Stimulated activated naive CD4-positive, alpha-beta T cell treated with Interleukin-2 at 50 U/mL for 16 hours (primary cell): ENCODE data around the gene DOCK2.

Source experiments
- DNase-seq: peaks from one replicate; lab custom pipeline; 2025; lab: John Stamatoyannopoulos, UW

Gene DOCK2

DNA sequence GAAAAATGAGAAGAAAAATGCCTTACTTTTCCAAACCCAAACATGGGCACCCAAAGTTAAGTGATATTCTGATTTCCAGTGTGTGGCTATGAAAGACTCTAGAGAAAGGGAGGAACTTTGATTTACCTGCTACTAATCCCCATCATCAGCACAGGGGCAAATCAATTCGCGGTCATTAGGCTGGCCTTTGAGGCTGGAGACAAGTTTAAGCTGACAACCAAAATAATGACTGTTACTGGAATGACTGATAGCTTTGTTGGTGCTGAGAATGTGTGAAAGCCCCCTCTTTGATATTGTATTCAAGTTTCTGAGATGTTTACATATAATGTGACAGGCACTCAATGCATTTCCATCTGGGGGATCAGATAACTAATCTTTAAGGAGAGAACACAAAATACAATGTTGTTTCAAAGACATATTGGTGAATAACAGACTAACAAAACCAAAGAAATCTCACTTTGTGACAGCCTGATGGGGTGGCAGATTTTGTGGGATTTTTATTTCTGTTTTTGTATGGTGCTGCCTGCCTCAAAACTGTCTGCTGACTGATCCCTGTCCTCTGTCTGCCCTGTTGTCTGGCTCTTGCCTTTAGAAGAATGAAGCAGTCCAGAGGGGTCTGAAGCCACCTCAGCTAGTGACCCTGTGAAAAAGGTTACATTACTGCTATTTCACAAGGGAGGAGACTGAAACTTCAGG, 355.9 kb downstream of the DOCK2 start:
- DNase-seq, result no peak

DNA sequence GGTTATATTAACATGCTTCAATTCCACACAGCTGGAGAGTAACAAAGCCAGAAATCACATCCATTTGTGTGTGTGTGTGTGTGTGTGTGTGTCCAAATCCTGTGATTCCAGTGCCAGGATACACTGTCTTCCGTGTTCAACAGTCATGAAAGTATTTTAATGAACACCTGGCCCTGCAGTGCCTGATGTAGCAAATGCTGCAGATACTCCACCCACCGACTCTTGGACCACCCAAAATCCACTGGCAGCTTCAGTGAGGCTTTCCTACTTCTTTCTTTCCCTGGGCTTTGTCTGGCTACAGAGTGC, 356.4 kb downstream of the DOCK2 start:
- DNase-seq, result no peak

DNA sequence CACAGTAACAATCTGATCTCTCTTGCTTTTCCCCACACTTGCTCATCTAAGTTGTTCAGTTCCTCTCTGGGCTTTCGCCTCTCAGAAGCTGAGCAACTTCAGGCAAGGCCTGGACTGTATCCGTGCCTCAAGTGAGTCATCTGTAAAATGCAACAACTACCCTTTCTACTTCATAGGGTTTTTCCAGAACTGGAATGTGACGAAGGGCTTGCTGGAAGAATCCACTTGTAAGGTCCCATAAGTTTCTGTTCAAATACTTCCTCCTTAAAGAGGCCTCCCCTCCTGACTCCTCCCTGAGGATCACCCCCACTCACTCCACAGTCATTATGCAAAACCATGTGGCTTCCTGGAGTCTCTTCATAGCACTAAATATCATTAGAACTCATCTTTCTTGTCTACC, 360.7 kb downstream of the DOCK2 start:
- DNase-seq, result no peak

DNA sequence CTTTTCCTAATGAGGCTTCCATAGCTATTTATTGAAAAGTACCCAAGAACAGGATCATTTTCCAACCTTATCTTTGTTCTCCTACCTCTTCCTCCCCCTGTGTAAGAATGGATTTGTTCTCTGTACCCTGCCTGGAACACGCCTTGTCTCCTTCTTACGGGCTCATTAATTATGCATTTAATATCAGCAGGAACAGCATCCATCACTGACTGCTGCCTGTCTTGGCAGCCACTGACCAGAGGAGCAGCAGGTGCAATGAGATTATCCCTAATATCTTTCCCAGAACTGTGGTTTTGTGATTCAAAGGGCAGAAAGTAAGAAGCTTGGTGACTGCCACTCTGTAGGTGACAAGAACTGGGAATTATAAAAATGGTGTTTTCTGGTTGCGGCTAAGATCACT, 362.5 kb downstream of the DOCK2 start:
- no peak for DNase-seq

DNA sequence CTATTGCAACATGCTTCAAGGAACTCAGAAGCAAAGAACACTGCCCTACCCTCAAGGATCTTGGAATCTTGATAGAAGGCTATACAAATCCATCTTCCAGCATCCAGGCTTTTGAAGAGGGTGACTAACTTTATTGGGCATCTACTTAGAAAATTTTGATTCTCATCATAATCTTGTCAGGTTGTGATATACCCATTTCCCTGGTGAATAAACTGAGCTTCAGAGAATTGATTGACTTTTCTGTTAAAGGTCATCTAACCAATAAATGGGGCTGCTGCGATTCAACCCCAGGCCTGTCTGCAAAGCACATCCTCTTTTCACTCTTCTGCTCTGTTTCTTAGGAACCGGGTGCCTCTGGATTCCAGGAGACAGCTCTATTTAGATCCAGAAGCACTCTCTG, 363.1 kb downstream of the DOCK2 start:
- DNase-seq, result no peak

DNA sequence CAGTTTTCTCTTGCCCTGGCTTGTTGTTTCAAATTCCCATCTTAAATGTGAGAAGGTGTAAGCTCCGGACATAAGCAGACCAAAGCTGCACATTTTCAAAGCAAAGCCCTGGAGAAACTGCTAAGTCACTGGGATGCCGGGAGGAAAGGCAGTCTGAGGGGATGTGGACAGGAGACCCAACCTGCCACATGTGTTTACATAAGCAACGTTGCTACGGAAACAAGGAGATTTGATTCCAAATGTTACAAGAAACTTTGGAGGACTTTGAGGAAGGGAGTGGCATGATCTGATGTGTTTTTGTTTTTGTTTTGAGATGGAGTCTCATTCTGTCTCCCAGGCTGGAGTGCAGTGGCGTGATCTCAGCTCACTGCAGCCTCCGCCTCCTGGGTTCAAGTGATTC, 368.9 kb downstream of the DOCK2 start:
- DNase-seq, result no peak

DNA sequence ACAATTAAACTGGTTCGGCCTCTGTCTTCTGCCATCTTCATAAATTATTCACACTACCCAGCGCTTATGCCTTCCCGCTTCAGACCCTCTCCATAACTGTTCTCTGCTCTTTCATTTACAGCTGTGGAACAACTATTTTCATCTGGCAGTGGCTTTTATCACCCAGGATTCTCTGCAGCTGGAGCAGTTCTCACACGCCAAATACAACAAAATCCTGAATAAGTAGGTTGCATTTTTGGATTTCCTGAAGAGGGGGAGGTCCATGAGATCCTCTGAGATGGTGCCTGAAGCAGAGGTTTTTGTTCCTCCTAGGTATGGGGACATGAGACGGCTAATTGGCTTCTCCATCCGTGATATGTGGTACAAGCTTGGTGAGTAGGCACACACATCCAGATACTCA, 371.3 kb downstream of the DOCK2 start:
- no peak for DNase-seq

DNA sequence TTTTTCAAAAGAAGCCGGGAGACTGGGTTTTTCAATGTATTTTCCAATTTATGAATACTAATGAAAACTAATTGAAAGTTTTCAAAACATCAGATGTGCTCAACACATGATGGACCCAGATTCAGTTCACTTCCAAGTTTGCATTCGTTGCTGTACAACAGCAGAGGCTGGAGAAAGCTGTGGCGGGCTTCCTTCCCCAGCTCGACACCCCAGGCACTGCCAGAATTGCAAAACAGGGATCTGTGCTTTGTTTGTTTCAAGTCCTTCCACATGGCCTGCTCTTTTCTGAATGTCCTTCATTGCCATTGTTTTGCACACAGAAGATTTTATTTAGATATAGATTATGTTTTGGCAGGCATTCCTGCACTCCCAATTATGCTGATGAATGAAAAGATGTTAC, 373.5 kb downstream of the DOCK2 start:
- DNase-seq, result no peak

DNA sequence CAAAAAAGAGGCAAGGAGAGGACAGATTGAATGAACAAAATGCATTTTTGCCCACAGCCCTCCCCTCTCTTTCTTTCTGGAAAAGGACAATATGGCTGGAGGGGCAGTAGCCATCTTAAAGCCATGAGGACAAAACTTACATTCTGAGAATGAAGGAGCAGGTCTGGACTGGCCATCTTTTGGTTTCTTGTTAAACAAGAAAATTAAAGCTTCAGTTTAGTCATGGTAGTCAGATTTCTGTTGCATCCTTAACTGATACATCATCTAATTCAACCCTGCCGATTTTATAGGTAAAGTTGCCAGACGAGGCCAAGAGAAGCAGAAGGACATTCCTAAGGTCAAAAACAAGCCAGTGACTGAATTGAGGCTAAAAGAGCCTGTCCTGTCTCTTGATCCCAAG, 374.7 kb downstream of the DOCK2 start:
- DNase-seq, result no peak

DNA sequence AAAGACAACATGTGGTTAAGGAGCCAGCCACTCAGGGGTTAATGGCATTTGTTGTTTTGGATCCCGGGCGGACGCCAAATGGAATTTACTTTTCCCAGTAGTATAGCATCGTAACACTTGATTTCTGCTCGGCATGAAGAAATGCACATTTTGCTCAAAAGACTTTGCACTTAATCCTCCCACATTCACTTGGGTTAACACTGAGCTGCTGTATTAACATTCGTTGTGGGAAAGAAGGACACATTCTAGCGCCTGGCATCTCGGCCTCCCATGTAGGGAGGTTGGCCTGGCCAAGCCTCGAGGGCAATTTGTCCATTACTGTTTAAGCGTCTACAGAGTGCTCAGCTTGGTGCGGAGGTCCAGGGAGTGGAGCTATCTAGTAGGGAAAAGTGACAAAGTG, 375.5 kb downstream of the DOCK2 start:
- DNase-seq, result no peak

DNA sequence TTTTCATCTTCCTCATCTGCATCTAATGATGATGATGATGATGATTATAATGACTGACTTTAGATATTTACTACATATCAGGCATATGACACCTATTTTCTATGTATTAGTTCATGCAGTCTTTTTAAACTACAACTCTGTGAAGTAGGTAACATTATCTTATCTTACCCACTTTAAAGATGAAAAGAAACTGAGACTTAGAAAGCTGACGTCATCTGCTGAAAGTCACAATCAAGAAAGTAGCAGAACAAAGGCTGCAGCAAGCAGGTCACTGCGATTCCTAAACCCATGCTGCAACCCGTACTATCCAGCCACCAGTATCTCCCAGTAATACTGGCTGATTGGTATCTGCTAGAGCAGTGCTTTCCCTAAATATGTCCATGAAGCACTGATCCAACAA, 383.3 kb downstream of the DOCK2 start:
- no peak for DNase-seq

DNA sequence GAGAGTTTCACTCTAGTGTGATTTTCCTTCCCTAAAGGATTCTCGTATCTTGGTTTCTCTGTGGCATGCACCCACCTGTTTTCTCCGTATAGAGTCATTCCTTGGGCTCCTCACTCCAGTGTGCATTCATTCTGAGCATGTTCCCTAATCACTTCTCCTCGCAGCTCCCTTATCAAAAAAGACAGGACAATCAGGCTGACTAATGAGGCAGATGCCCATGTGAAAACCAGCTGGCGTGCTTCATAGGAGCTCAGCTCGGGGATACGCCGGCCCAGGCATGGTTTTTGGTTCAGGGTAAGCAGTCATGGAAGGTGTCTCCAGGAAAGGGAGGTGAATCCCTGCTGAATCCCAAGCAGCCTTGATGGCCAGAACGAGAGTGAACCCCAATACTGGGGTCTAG, 384.4 kb downstream of the DOCK2 start:
- DNase-seq, result no peak

DNA sequence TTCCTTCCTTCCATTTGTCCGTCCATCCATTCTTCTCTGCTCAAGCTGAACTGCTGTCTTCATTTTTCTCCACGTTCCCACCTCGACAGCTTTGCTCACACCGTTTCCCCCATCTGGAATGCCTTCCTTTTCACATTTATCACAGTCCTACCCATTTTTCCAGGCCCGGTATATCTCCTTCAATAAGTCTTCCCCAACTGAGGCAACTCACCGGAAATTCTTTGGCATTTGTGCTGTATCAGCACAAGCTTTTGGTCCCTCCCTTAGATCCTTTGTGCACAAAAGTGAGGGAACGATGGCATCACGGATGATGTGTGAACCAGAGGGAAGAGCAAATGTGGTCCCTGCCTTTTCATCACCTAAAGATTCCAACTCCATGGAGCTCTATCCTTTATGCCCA, 388.8 kb downstream of the DOCK2 start:
- DNase-seq, result no peak

DNA sequence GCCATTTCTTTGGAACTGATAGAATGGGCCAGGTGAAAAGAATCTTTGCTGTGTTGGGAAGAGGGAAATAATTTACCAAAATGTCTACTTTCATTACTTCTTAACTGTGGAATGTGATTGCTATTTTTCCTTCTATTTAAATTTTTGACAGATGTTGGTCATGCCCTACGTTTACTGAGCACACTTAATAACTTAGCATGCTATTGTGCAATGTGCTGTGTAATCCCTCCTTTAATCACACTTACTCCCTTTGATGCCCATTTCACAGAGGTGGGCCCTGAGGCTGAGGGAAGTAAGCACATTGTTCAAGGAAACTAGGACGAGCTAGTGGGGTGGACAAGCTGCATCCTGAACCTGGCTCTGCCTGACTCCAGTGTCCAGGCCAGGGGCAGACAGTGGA, 391.0 kb downstream of the DOCK2 start:
- DNase-seq, result no peak

DNA sequence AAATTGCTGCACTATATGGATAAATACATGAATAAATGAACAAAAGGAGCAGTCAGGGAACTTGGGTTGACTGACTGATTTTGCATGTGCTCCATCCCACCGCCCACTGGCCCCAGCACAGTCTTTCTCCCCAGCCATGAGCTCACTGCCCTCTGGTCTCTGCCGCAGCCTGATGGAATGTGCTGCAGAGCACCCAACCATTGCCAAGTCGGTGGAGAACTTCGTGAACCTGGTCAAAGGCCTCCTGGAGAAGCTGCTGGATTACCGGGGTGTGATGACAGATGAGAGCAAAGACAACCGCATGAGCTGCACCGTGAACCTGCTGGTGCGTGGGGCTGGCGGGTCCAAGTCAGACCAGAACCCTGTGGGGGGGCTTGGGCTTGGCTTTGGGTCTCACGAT, 397.2 kb downstream of the DOCK2 start:
- no peak for DNase-seq

DNA sequence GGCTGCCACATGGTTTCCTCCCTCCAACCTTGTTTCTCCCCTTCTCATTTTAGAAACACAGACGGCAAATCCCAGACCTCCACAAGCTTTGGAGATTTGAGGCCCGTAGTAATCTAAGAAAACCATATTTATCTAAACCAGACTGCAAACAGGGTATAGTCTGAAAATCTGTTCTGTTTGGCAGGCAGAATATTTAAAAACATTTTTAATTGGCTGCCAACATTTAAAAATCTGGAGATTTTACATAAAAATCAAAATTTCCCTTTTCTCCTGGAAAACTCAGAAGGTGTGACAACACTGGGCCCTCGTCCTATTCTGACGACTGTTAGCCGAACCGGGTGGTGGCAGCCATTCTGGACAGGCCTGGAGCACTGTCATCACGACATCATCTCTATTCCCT, 401.2 kb downstream of the DOCK2 start:
- DNase-seq, result no peak

DNA sequence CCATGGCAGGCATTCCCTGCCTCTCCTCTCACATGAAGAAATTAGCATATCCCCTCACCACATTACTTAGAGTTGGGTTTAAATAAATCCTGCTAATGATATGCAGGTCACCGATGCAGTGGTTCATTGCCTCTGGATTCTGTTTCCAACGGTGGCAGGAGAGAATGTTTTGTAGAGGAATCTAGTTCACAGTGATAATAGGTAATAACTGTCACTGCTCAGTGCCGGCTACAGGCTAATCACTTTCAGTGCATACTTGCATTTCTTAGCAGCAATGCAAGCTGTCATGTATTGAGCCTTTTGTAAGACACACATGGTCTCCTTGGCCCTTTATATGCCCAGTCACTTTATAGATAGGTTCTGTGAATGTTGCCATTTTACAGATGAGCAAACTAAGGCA, 402.8 kb downstream of the DOCK2 start:
- DNase-seq, result no peak

DNA sequence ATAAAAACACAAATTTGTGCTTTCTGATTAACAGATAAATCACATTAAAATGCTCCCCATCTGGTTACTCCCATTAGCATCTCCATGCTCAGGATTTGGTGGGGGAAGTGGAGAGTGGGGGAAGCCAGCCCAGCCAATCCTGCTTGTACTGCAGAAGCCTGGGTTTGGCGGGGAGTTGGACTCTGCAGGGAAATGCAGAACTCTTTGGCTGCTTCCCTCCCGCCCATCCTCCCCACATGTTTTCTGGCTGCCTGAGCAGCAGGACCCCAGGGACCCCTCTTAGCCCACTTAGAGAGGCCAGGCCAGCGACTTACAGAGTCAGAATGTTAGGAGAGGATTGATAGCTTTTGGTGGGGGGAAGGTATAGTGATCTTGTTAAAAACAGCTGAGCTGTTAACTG, 409.2 kb downstream of the DOCK2 start:
- DNase-seq, result no peak

DNA sequence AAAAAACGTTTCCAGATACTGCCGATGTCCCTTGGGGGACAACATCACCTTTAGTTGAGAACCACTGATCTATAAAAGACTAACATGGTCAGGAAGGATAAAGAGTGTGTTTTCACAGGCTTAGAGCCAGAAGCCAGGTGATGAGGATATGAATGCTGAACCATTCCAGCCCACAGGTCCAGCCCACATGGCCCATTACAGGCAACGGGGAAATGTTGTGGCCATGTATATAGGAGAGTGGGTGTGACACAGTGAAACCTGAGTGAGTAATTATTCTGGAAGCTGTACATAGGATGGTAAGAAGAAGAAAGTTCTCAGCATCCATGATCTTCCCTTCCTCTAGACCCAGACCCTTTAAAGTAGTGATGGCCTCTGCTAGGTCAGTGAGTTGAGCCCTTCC, 412.6 kb downstream of the DOCK2 start:
- DNase-seq, result no peak

DNA sequence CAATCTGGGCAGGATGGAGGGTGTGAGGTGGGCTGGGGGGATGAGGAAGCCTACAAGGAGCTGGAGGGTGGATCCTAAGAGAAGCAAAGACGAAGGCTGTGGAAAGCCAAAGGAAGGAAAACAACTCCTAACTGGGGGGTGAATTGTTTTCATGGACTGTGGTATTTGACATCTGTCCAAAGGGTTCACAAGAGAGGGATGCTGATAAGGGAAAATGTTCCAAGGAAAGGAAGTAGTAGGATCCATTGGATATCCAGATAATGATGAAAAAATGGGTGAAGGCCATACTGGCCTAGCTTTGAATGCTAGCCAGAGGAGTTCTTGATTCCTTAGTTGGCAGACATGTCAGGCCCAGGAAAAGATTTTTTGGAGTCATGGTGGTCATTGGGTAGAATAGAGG, 416.8 kb downstream of the DOCK2 start:
- no peak for DNase-seq

DNA sequence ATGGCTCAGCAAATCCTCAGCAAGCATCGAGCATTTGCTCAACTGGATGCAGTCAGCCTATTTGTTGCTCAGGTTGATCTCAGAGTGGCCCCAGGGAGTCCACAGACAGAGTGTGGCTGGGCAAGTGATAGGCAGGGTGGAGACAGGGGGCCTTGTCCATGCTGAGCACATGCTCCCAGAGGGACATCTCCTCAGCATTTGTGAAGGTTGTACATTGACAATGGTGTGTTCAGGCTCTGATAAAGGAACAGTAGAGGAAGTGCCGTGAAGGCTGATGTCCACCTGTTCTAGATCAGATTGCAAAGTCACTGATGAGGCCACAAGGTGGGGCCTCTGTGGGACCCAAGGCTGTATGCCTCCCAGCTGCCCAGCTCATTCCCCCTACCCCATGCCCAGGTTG, 418.5 kb downstream of the DOCK2 start:
- DNase-seq, result no peak

DNA sequence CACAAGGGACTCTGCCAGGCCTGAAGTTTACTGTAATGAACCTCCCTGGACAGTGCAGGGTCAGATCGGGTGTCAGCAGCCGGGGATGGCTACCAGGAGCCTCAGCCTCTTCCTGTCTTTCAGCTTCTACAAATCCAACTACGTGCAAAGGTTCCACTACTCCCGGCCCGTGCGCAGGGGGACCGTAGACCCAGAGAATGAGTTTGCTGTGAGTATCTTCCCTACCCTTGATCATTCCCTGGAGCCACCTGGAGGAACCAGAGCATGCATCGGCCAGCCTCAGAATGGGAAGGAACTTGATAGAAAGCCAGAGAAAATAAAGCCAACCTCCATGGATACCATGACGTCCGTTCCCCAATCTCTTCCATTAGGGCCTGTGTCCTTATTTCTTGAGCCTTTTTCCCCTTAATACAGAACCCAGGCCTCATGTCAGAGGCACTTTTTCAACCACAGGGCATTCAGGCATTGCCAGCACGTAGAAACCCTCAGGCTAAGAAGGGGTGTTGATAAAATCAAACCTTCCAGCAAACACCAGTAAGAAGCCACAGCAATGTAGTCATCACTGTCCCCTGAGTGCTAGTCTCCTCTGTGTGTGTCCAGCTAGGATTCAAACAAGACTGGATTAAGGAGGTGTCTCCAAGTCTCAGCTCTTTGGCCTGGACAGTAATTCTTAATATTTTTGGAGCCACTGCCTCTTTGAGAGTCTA, 419.6 kb downstream of the DOCK2 start:
- DNase-seq, result no peak

DNA sequence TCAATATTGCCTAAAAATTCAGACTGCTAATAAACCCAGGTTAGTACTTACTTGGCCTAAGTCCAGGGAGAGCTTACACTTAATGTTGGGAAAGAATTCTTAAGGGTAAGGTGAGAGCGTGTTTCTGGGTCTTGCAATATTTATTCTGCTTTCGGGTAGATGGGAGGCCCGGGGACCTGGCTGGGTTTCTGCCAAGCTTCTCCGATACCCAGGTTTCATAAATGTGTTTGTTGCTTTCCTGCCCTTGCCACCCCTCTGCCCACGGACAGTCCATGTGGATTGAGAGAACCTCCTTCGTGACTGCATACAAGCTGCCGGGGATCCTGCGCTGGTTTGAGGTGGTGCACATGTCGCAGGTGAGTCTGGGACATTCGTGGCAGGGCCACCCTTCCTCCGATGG, 420.2 kb downstream of the DOCK2 start:
- DNase-seq, result no peak

DNA sequence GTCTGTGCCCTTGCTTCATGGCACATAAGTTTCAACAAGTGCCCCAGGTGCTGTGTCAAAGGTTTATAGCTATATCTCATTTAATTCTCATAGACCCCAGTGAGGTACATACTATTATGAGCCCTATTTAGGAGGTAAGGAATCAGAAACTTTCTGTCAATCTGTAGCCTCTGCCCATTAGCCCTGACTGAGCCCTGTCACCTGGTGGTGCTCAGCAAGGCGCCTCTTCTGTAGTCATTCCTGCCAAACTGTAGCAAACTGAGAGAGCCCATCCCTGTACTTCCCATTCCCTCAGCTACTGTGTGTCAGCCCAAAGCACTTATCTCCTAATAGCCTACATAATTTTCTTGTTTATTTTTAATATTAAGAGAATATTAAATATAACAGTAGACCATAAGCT, 422.1 kb downstream of the DOCK2 start:
- no peak for DNase-seq
